Tibial nerve (tissue), 4 donors: Measurements from ENCODE around the gene TAF6. TPM values are rescaled to one million over a fixed set of nuclear protein-coding genes. Genes with fewer than 3 reads are reported as not detected.

Experiments
- DNase-seq, 2 donors: peaks; one replicate each; pipeline ENCODE4 v3.0.0-alpha.2; 2019; ENCODE audit warnings: low spot score in 2 of 2
- H3K27ac ChIP-seq, 4 donors: fragments of 200-600 bp; sonication (generic) in 3 of 4; one replicate each; pipeline ENCODE4 v1.5.1; 2017 to 2019; ENCODE audit warnings: mild to moderate bottlenecking in 1 of 4
- H3K27me3 ChIP-seq, 2 donors: fragments of 200-600 bp; sonication (generic) in 1 of 2; one replicate each; pipeline versions ENCODE4 v1.5.1 to v1.6.0; 2017 to 2019
- H3K36me3 ChIP-seq, 3 donors: fragments of 200-600 bp; sonication (generic); one replicate each; pipeline ENCODE4 v1.5.1; 2018 to 2019
- H3K4me1 ChIP-seq, 4 donors: fragments of 200-600 bp; sonication (generic) in 3 of 4; one replicate each; pipeline ENCODE4 v1.5.1; 2017 to 2019
- H3K4me3 ChIP-seq, 4 donors: fragments of 200-600 bp; sonication (generic) in 3 of 4; one replicate each; pipeline ENCODE4 v1.5.1; 2017 to 2019; ENCODE audit warnings: mild to moderate bottlenecking in 1 of 4, moderate library complexity in 1 of 4
- H3K9me3 ChIP-seq, 4 donors: fragments of 200-600 bp; sonication (generic) in 3 of 4; one replicate each; pipeline ENCODE4 v1.5.1; 2017 to 2019
- CTCF ChIP-seq, 5 experiments: fragments of 200-600 bp in 3 of 5; fragments of 450-650 bp in 2 of 5; sonication (generic) in 3 of 5; IDR thresholded peaks; one replicate each; pipeline ENCODE4 v1.5.1; 2016 to 2019; ENCODE audit warnings: antibody characterized with exemption in 5 of 5, mild to moderate bottlenecking in 3 of 5, moderate library complexity in 2 of 5
- EP300 ChIP-seq, 2 donors: sonication (generic); formaldehyde crosslinking; IDR thresholded peaks; one replicate each; pipeline ENCODE4 v1.6.1; 2017; ENCODE audit warnings: antibody characterized with exemption in 2 of 2, mild to moderate bottlenecking in 1 of 2
- POLR2A ChIP-seq, 2 donors: fragments of 450-650 bp; IDR thresholded peaks; one replicate each; pipeline ENCODE4 v1.6.1; 2017; ENCODE audit warnings: antibody characterized with exemption in 2 of 2, mild to moderate bottlenecking in 2 of 2, moderate library complexity in 2 of 2
- WGBS, 2 donors: methylation state at CpG; one replicate each; pipeline ENCODE4 v1.1.5; 2018; 5-methylcytosine and 5-hydroxymethylcytosine counted together
- total RNA-seq, 4 donors: library from RNA; depleted of rRNA; stranded (reverse); fragments of >200 nt; gene quantifications; one replicate each; pipeline ENCODE4 v1.1.0, GENCODE V29; 2016

TAF6 gene
- total RNA-seq, 4 donors from 2014 or later, result 46.1 to 56.9 (median 54.2) TPM

GRCh38 chr7:100141555-100141949 is 22.4 kb upstream of the TAF6 start:
- Histone ChIP-seq H3K27ac (no peak overlapping the region), H3K9me3 (no peaks in the 10 kb centered on the region), H3K4me1 (no peaks in the 10 kb centered on the region), H3K36me3 (no peaks in the 10 kb centered on the region), H3K4me3 (no peak overlapping the region), H3K27me3 (no peaks in the 10 kb centered on the region)
- WGBS, 2 donors, result 54 to 70% methylated on average over 3 of the region's 3 CpGs
- no peak for DNase-seq
- no peak for TF ChIP-seq CTCF (IDR thresholded peaks at IDR 0.05)
- TF ChIP-seq POLR2A (IDR thresholded peaks at IDR 0.05), result no peak
- TF ChIP-seq EP300 (IDR thresholded peaks at IDR 0.05), result no peak

- no peak for DNase-seq
- H3K9me3 ChIP-seq, result no peaks in the 10 kb centered on the region
- H3K27me3 ChIP-seq, result no peaks in the 10 kb centered on the region
- 83 to 87% methylated on average over 13 of the region's 13 CpGs for WGBS, 2 donors
- no peaks in the 10 kb centered on the region for H3K36me3 ChIP-seq
- H3K4me1 ChIP-seq, result peaks cover 0 to 3% (median 0%) of the 10 kb centered on the region in 4 donors
- TF ChIP-seq POLR2A (IDR thresholded peaks at IDR 0.05) (no peak), CTCF (IDR thresholded peaks at IDR 0.05) (no peak), EP300 (IDR thresholded peaks at IDR 0.05) (no peak)
- H3K4me3 ChIP-seq, result no peak overlapping the region
- no peak overlapping the region for H3K27ac ChIP-seq
Measured at GRCh38 chr7:100137851-100138760, 18.9 kb upstream of the TAF6 start.

- WGBS, 2 donors, result 19 to 21% methylated on average over 3 of the region's 3 CpGs
- Histone ChIP-seq H3K27me3 (no peaks in the 10 kb centered on the region), H3K9me3 (no peaks in the 10 kb centered on the region), H3K4me1 (peaks cover 0 to 33% (median 8%) of the 10 kb centered on the region in 4 donors), H3K36me3 (no peaks in the 10 kb centered on the region), H3K27ac (no peak overlapping the region), H3K4me3 (no peak overlapping the region)
- DNase-seq, result peak in 1 of 2 donors; percentile 58
- TF ChIP-seq EP300 (IDR thresholded peaks at IDR 0.05), result no peak
- peak; percentile 66 to 81 (median 79) for TF ChIP-seq CTCF (IDR thresholded peaks at IDR 0.05)
- TF ChIP-seq POLR2A (IDR thresholded peaks at IDR 0.05), result no peak
Measured at GRCh38 chr7:100132697-100133151, 13.6 kb upstream of the TAF6 start.

- H3K4me3 ChIP-seq, result no peak overlapping the region
Measured at GRCh38 chr7:100132126-100132525, 13.0 kb upstream of the TAF6 start.

More at GRCh38 chr7:100132126-100132525, 13.0 kb upstream of the TAF6 start:
- peaks cover 0 to 38% (median 9%) of the 10 kb centered on the region in 4 donors for H3K4me1 ChIP-seq
- H3K27ac ChIP-seq, result no peak overlapping the region
- H3K27me3 ChIP-seq, result no peaks in the 10 kb centered on the region
- 64 to 71% methylated on average over 7 of the region's 7 CpGs for WGBS, 2 donors
- H3K36me3 ChIP-seq, result no peaks in the 10 kb centered on the region
- H3K9me3 ChIP-seq, result no peaks in the 10 kb centered on the region
- TF ChIP-seq POLR2A (IDR thresholded peaks at IDR 0.05) (no peak), CTCF (IDR thresholded peaks at IDR 0.05) (no peak), EP300 (IDR thresholded peaks at IDR 0.05) (no peak)
- DNase-seq, result no peak
